NCI-H2029 treated with DMSO at 0.1 percent for 48 hours (cell line): ENCODE results near the gene CYP26B1.

ENCODE experiments used
- DNase-seq: peaks from one replicate; lab custom pipeline; 2025; lab: John Stamatoyannopoulos, UW

The CYP26B1 gene

GRCh38 chr2:72082021-72082601 lies 65.6 kb downstream of the CYP26B1 start:
- DNase-seq: no peak

- no peak for DNase-seq
Observed at GRCh38 chr2:72081451-72081850, 66.2 kb downstream of the CYP26B1 start.

- DNase-seq: no peak
Observed at GRCh38 chr2:72080286-72081145, 67.1 kb downstream of the CYP26B1 start.
